Panc1 (cell line): ENCODE data around the gene PPP1R18. TPM values are rescaled to one million over a fixed set of nuclear protein-coding genes. Genes with fewer than 3 reads are reported as not detected.

ENCODE experiments used
- ATAC-seq: fragments of 200-7000 bp; cut with Tn5 transposase; 2 replicates; pipeline ENCODE4 v1.9.1; 2020; ENCODE audit warnings: mild to moderate bottlenecking, moderate library complexity
- BruUV-seq: library from RNA; stranded (reverse); fragments of 400-500 nt; replicated peaks from 2 replicates; lab custom pipeline; 2021; lab: Mats Ljungman, UMichigan
- CTCF ChIA-PET: fragments of 300-600 bp; sonication (Branson Sonifier 250); formaldehyde crosslinking; loops from one replicate; lab custom pipeline; 2022; ENCODE audit warnings: antibody characterized with exemption; lab: Charles Lee
- POLR2A ChIA-PET: fragments of 300-600 bp; sonication (Branson Sonifier 250); formaldehyde crosslinking; loops from one replicate; lab custom pipeline; 2022; ENCODE audit warnings: antibody characterized with exemption; lab: Charles Lee
- DNase-seq: peaks from one replicate; pipeline ENCODE4 v3.0.0-alpha.2; 2010; ENCODE audit warnings: low read depth, low spot score
- H3K27ac ChIP-seq: 2 replicates; pipeline ENCODE4 v1.5.1; 2011; ENCODE audit warnings: mild to moderate bottlenecking, low read length, inconsistent platforms
- H3K27me3 ChIP-seq: fragments of 200-500 bp; sonication (Bioruptor generic); 2 replicates; pipeline ENCODE4 v1.6.0; 2014; ENCODE audit warnings: low read length, inconsistent platforms; ENCODE audit not compliant: control insufficient read depth, insufficient read depth
- H3K36me3 ChIP-seq: fragments of 200-500 bp; sonication (Bioruptor generic); 2 replicates; pipeline ENCODE4 v1.5.1; 2014; ENCODE audit warnings: inconsistent platforms, mild to moderate bottlenecking, low read length, moderate library complexity; ENCODE audit not compliant: control insufficient read depth, insufficient read depth
- H3K4me1 ChIP-seq: 2 replicates; pipeline ENCODE4 v1.5.1; 2011; ENCODE audit warnings: inconsistent platforms, mild to moderate bottlenecking, low read length, moderate library complexity; ENCODE audit not compliant: control insufficient read depth, insufficient read depth
- H3K4me3 ChIP-seq, 2 experiments: 2 replicates each; pipeline ENCODE4 v1.5.1; 2011 to 2012; ENCODE audit warnings: low read depth in 2 of 2, low read length in 2 of 2, mild to moderate bottlenecking in 2 of 2, inconsistent platforms in 1 of 2, moderate library complexity in 1 of 2
- H3K9me3 ChIP-seq: fragments of 200-500 bp; sonication (Bioruptor generic); 2 replicates; pipeline ENCODE4 v1.5.1; 2014; ENCODE audit warnings: low read depth, mild to moderate bottlenecking, inconsistent platforms, low read length, moderate library complexity; ENCODE audit not compliant: control insufficient read depth, insufficient read depth
- POLR2AphosphoS5 ChIP-seq: IDR thresholded peaks from 2 replicates; pipeline ENCODE4 v1.6.1; 2012; ENCODE audit warnings: mild to moderate bottlenecking, low read depth, low read length, moderate library complexity
- SIN3A ChIP-seq: IDR thresholded peaks from 2 replicates; pipeline ENCODE4 v1.6.1; 2012; ENCODE audit warnings: low read depth, mild to moderate bottlenecking, low read length, moderate library complexity, borderline replicate concordance; ENCODE audit not compliant: insufficient read depth
- TCF7L2 ChIP-seq: IDR thresholded peaks from 2 replicates; pipeline ENCODE4 v1.6.1; 2011; ENCODE audit warnings: mild to moderate bottlenecking, low read depth, low read length, inconsistent platforms
- in situ Hi-C: cut with HindIII; loops from 2 replicates; pipeline ENCODE4 v1.10.0; 2016; ENCODE audit warnings: low sequenced_read_pairs, low pct_unique_long_range_greater_than_20kb
- intact Hi-C: fragments of 100-400 bp; cut with micrococcal nuclease; formaldehyde crosslinking; loops from one replicate; pipeline ENCODE4 v1.10.0; 2022; ENCODE audit not compliant: unreplicated experiment
- total RNA-seq: library from RNA; stranded (reverse); gene quantifications from one replicate; pipeline ENCODE4 v1.2.1, GENCODE V29; 2021; ENCODE audit not compliant: unreplicated experiment
- TF ChIP-seq, protein P1 (sequence below), 2 experiments: IDR thresholded peaks; 2 replicates each; pipeline ENCODE4 v1.6.1; 2011 to 2012; ENCODE audit warnings: low read depth in 2 of 2, control low read depth in 1 of 2, low read length in 1 of 2, mild to moderate bottlenecking in 1 of 2, moderate library complexity in 1 of 2; ENCODE audit not compliant: insufficient read depth in 1 of 2
- TF ChIP-seq, protein P2 (sequence below): fragments of 450-650 bp; IDR thresholded peaks from 2 replicates; pipeline ENCODE4 v1.5.1; 2017; ENCODE audit warnings: mild to moderate bottlenecking

The PPP1R18 gene
- total RNA-seq, 1 experiment from 2014 or later = 55.3 TPM

DNA sequence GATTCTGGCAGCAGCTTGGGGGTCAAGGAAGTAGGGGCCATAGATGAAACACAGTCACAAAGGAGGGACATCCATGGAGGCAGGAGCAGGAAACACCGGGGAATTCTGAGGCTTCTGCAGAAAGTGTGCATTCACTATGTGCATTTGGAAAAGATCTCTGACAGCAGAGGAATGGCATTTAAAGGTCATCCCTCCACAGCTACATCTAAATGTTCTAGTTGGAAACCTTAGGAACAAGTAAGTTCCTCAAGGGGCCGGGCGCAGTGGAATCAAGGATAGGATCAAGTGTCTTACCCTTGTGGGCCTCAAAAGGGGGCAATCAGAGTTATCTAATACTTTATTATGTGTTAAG is 30.7 kb downstream of the PPP1R18 start:
- in situ Hi-C loops = no loop called here
- no peaks in the 10 kb centered on the region for H3K27me3 ChIP-seq
- no peaks in the 10 kb centered on the region for H3K4me1 ChIP-seq
- DNase-seq (no peak), ATAC-seq (no peak)
- intact Hi-C loops = no loop called here
- no peaks in the 10 kb centered on the region for H3K9me3 ChIP-seq
- no TSS peak for BruUV-seq
- ChIA-PET CTCF (no interaction called here), POLR2A (no interaction called here)
- H3K4me3 ChIP-seq = no peak overlapping the region
- TF ChIP-seq SIN3A (no peak), TCF7L2 (no peak), POLR2AphosphoS5 (no peak)
- TF ChIP-seq, protein P1, sequence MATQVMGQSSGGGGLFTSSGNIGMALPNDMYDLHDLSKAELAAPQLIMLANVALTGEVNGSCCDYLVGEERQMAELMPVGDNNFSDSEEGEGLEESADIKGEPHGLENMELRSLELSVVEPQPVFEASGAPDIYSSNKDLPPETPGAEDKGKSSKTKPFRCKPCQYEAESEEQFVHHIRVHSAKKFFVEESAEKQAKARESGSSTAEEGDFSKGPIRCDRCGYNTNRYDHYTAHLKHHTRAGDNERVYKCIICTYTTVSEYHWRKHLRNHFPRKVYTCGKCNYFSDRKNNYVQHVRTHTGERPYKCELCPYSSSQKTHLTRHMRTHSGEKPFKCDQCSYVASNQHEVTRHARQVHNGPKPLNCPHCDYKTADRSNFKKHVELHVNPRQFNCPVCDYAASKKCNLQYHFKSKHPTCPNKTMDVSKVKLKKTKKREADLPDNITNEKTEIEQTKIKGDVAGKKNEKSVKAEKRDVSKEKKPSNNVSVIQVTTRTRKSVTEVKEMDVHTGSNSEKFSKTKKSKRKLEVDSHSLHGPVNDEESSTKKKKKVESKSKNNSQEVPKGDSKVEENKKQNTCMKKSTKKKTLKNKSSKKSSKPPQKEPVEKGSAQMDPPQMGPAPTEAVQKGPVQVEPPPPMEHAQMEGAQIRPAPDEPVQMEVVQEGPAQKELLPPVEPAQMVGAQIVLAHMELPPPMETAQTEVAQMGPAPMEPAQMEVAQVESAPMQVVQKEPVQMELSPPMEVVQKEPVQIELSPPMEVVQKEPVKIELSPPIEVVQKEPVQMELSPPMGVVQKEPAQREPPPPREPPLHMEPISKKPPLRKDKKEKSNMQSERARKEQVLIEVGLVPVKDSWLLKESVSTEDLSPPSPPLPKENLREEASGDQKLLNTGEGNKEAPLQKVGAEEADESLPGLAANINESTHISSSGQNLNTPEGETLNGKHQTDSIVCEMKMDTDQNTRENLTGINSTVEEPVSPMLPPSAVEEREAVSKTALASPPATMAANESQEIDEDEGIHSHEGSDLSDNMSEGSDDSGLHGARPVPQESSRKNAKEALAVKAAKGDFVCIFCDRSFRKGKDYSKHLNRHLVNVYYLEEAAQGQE (IDR thresholded peaks at IDR 0.05; ENCODE audit: insufficient read depth in 1 of 2, low read depth in 2 of 2, low read length in 1 of 2) = no peak
- TF ChIP-seq, protein P2, sequence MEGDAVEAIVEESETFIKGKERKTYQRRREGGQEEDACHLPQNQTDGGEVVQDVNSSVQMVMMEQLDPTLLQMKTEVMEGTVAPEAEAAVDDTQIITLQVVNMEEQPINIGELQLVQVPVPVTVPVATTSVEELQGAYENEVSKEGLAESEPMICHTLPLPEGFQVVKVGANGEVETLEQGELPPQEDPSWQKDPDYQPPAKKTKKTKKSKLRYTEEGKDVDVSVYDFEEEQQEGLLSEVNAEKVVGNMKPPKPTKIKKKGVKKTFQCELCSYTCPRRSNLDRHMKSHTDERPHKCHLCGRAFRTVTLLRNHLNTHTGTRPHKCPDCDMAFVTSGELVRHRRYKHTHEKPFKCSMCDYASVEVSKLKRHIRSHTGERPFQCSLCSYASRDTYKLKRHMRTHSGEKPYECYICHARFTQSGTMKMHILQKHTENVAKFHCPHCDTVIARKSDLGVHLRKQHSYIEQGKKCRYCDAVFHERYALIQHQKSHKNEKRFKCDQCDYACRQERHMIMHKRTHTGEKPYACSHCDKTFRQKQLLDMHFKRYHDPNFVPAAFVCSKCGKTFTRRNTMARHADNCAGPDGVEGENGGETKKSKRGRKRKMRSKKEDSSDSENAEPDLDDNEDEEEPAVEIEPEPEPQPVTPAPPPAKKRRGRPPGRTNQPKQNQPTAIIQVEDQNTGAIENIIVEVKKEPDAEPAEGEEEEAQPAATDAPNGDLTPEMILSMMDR = no peak
- H3K27ac ChIP-seq = no peak overlapping the region
- peaks cover 3% of the 10 kb centered on the region; the same call in 1 of the 2 replicates for H3K36me3 ChIP-seq

GRCh38 chr6:30654798-30655742 is 31.4 kb downstream of the PPP1R18 start:
- in situ Hi-C loops = no loop called here
- Histone ChIP-seq H3K36me3 (peaks cover 3% of the 10 kb centered on the region; the same call in 1 of the 2 replicates), H3K4me3 (no peak overlapping the region), H3K27ac (no peak overlapping the region), H3K9me3 (no peaks in the 10 kb centered on the region), H3K4me1 (no peaks in the 10 kb centered on the region), H3K27me3 (no peaks in the 10 kb centered on the region)
- no peak for ATAC-seq
- ChIA-PET CTCF (no interaction called here), POLR2A (no interaction called here)
- DNase-seq = no peak
- BruUV-seq = no TSS peak
- no peak for TF ChIP-seq POLR2AphosphoS5
- TF ChIP-seq, protein P2 = no peak
- TF ChIP-seq, protein P1 (IDR thresholded peaks at IDR 0.05; ENCODE audit: insufficient read depth in 1 of 2, low read depth in 2 of 2, low read length in 1 of 2) = no peak
- TF ChIP-seq TCF7L2 = no peak
- TF ChIP-seq SIN3A = no peak
- intact Hi-C loops = no loop called here
